Epithelial cell of prostate (primary cell): ENCODE results near the gene SRA1.

Source experiments
- DNase-seq: peaks from one replicate; pipeline ENCODE4 v3.0.0-alpha.2; 2011; ENCODE audit warnings: low read depth, low spot score
- H3K27ac ChIP-seq: fragments of 450-650 bp; 2 replicates; pipeline ENCODE4 v1.5.1; 2017; ENCODE audit warnings: mild to moderate bottlenecking

SRA1 gene

DNA sequence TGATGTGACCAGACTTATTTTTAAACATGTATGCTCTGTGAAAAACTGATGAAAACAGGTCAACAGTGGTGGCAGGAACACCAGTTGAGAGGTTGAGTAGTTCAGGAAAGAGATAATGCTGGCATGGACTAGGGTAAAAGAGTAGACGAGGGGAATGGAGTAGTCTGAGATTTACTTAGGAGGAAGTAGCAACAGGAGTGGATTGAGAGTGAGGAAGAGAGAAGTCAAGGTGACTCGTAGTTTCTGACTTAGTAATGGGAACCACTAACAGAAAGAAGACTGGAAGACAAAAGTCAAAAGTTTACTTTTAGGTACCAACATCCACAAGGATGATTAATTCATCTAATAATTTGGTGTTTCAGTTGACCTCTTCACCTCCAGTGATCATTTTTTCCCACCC is 3.6 kb downstream of the SRA1 start:
- peak overlapping the region; percentile 73 for H3K27ac ChIP-seq
- DNase-seq: peak; percentile 67

DNA sequence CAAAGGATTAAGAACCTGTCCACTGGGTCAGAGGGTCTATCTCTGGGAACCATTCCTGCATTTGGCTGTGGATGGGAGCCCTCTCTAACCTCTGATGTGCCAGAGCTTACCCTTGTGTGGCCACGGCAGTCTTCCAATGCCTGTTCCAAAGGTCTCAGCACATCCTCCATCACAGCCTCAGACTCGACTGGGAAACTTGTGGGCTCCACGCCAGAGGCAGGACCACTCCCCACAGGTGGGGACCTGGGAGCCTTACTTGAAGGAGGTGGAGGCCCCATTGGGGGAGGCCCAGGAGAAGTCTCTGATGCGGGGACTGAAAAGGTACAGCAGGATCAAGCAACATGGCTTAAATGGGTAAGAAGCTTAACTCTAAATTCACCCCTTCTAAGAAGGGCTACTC is 5.4 kb downstream of the SRA1 start:
- no peak for DNase-seq
- peak overlapping the region; percentile 73 for H3K27ac ChIP-seq

DNA sequence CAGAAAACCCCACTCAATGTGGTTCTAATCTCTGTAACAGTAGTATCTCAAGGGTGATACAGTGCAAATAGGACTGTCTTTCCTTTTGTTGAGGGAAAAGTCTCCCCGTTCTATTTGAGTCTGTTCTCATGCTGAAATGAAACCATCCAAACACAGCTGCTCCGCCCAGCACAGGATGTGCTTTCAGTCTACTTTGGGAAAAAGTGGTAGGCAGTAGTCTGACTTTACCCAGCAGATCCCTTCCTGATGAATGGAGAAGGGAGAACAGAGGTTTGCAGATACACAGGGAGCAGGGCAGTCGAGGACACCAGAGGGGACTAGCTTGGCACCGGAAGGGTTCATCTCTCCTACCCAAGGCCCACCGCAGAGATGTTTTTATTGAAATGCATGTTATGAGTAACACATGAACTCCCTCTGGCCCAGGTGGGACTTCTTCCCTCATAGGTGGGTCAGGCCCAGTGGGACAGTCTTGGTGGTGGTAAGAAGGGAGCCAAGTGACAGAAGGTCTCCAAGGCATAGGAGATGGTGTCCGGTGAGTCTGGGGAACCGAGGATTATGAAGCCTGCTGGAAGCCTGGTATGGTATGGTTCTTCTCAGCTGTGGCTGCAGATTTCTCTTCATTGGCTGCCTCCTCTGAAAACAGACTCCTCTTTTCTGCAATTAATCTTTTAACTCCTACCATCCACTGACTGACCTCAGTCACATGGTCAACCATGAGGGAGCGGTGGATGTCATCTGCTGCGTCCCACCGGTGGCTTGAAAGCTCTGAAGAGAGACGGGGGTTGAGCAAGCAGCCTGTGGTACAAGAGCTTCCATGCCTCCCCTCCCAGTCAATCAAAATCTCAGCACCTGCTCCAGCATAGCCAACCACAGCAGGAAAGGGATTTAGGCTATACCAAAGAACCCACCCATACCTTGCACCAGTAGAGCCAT is 6.9 kb downstream of the SRA1 start:
- H3K27ac ChIP-seq: peak overlapping the region; percentile 83
- DNase-seq: no peak

DNA sequence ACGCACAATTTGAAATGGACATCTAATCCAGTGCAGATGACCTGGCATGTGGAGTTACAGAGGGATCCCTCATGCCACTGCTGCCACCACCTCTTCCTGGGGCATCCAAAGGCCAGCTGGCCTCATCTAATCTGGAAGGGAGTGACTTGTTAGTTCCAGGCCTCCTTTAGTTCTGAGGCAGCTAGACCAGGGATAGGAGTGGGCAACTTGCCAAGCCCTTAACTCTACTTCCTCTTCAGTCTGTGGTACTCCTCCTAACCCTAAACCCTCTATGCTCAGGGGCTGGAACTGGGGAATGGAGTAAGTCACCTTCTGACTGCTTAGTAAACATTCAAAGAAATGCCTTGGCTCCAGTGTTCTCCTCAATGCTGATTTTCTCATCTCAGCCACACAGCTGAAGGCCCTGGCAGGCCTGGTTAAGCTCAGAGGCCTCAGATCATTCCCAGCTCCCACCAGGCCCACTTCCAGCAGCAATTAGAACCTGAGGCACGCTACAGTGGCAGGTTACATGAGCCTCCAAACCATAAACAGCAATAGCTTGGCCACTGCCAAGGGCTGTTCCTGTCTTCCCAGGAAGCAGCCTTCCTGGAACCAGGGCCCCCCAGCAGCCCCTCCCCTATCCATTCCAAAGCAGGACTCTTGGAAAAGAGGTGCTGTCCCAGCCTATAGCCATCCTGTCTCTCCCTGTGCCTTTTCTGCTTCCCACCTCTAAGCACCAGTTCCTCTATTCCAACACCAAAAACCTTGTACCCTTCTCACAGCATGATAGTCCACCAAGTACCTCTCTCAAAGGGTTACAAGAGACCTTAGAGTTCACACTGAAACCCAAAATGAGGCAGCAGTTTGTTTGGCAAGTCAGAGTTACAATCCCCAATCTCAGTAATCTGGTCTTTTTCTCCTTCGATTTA is 7.8 kb downstream of the SRA1 start:
- peak overlapping the region; percentile 83 for H3K27ac ChIP-seq
- no peak for DNase-seq

DNA sequence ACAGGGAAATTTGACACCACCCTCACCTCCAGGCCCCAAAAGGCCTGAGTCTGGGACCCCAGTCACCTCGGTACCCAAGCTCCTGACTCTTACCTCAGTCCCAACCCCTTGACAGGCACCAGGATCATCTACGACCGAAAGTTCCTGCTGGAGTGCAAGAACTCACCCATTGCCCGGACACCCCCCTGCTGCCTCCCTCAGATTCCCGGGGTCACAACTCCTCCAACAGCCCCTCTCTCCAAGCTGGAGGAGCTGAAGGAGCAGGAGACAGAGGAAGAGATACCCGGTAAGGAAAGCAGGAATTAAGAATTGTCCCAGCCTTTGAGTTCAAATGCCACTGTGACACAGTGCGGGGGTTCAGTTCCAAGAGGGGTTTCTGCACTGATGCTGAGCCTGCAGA is 8.5 kb downstream of the SRA1 start:
- no peak for DNase-seq
- H3K27ac ChIP-seq: peak overlapping the region; percentile 83

DNA sequence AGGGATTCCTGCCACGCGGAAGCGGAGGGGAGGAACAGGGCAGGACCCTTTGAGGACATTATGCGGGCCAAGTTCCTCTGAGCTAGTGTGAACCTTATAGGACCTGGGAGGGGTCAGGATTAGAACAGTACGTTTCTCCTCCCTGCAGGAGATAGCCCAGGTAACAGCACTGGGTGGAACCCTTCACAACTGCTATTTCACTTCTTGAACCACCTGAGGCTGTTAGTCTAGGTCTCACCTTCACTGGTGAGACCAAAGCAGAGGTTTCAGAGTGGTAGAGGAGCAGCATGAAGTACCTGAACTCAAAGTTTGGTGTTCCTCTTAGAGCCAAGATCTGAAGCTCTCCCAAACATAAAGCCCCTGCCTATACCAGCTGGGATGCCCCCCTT is 9.0 kb downstream of the SRA1 start:
- no peak for DNase-seq
- peak overlapping the region; percentile 83 for H3K27ac ChIP-seq

DNA sequence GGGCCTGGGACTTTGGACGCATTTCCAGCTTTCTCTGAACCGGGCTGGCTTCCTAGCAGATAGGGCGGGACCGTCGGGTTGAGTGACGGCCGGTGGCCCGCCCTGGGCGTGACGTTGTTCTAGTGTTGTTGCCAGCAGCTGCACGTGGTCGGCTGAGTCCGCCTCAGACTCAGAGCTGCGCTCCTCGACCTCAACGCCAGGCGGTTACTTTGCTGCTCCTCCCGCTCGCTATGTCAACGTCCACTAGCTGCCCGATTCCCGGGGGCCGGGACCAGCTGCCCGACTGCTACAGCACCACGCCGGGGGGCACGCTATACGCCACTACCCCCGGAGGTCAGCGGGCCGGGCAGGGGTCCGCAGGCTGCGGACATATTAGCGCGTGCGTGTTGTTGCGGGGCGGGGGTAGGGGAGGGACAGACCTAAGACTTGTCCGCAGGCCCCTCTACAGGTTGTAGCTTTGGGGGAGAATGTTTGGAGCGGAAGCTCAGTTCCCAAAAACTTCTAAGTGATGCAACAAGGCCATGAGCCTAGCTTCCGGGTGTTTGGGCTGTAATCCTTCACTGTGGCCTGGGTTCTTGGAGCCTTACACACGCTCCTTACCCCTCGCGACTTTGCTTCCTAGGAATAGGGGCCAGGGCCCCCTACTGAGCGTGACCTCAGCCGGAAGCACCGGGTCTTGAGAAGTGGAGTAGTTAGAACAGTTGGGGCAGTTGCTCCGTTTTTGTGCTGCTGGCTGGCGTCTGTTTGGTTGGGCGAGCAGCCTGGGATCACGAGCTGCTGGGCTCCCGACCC is 9.6 kb downstream of the SRA1 start, which contains the start of gene EIF4EBP3:
Gene EIF4EBP3 (plus strand): TSS at position 155 of the 792 bp plus-strand sequence. CDS start 76 bp downstream, at position 231.
- peak; percentile 73 for DNase-seq
- peak within 1 kb of the TSS; percentile 83 for H3K27ac ChIP-seq

DNA sequence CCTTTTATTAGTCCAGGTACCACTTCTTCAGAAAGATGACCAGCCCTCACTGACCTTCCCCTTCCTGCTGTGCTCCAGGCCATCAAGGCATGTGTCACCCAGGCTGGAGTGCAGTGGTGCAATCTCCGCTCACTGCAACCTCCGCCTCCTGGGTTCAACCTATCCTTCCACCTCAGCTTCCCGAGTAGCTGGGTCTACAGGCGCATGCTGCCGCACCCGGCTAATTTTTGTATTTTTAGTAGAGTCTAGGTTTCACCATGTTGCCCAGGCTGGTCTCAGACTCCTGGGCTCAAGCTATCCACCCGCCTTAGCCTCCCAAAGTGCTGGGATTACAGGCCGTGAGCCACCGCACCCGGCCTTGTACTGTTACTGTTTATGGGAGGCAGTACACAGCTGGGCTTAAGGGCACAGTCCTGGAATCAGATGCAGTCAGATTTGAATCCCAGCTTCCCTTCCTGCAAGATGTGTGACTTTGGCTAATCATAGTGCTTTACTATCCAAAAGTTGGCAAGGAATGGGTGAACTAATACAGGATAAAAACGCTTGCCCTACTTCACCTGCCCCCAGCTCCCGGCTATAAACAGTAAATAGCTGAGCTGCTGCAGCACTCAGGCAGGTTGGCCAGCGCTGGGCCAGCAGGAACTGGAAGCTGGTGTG is 10.3 kb downstream of the SRA1 start:
- no peak for DNase-seq
- H3K27ac ChIP-seq: peak overlapping the region; percentile 83

DNA sequence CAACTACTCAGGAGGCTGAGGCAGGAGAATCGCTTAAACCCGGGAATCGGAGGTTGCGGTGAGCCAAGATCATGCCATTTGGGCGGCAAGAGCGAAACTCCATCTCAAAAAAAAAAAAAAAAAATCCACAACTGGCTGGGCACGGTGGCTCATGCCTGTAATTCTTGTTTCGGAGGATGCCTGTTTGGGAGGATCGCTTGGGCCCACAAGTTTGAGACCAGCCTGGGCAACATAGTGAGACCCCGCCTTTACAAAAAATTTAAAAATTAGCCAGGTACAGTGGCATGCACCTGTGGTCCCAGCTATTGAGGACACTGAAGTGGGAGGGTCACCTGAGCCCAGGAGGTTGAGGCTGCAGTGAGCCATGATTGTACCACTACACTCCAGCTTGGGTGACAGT is 11.7 kb downstream of the SRA1 start:
- H3K27ac ChIP-seq: no peak overlapping the region
- DNase-seq: no peak

DNA sequence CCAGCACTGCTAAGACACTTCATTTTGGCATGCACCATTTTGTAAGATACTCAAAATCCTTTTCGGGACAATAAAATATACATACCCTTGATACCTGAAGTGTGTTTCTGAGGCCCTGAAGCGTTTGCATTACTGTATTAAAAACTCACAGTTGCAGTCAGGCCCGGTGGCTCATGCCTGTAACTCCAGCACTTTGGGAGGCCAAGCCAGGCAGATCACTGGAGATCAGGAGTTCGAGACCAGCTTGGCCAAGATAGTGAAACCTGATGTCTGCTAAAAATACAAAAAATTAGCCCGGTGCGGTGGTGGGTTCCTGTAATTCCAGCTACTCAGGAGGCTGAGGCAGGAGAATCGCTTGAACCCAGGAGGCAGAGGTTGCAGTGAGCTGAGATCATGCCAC is 12.3 kb downstream of the SRA1 start:
- H3K27ac ChIP-seq: no peak overlapping the region
- no peak for DNase-seq

DNA sequence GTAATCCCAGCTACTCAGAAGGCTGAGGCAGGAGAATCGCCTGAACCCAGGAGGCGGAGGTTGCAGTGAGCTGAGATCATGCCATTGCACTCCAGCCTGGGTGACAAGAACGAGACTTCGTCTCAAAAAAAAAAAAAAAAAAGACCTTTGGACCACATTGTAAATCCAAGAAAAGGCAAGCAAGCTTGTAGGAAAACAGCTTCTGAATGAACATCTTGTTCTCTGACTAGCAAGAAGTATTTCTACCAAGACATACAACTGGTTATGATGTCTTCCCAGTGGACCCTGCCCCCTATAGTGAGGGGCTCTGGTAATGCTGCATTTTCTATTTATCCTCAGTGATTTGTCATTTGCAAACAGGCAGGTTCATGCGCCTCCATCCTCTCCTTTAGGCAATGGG is 14.3 kb downstream of the SRA1 start:
- no peak for DNase-seq

DNA sequence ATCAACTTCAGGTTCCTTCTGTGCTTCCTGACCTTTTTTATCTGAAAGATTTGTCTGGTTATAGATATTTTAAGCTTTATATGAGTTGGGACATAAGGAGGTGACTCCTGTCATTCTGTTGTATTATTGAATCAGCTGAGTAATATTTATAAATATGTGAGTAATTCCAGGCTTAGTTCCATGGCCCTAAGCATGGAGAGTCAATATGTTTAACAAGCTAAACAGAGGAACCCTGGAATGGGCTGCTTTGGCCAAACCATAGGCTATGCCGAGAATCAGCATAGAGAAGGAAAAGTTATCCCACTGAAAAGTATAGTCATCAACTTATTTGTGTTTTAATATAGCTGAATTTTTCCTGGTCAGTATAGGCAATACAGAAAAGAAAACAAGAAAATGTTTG is 17.0 kb downstream of the SRA1 start:
- H3K27ac ChIP-seq: peak overlapping the region; percentile 20
- DNase-seq: no peak

More for the DNA sequence above, 14.3 kb downstream of the SRA1 start:
- H3K27ac ChIP-seq: no peak overlapping the region

DNA sequence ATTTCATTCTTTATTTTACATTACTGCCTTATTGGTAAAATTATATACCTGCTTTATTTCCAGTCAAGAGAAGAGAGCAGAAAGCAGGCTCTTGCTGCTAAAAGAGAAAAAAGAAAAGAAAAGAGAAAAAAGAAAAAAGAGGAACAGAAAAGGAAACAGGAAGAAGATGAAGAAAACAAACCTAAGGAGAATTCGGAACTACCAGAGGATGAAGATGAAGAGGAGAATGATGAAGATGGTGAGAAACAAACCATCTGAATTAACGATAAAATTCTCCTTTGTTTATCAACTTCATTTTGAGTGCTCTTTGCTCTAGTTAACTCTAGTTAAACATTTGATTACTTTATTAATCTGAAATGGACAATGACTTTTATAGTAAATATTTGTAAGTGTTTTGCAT is 33.3 kb downstream of the SRA1 start:
- no peak for DNase-seq
- no peak overlapping the region for H3K27ac ChIP-seq

DNA sequence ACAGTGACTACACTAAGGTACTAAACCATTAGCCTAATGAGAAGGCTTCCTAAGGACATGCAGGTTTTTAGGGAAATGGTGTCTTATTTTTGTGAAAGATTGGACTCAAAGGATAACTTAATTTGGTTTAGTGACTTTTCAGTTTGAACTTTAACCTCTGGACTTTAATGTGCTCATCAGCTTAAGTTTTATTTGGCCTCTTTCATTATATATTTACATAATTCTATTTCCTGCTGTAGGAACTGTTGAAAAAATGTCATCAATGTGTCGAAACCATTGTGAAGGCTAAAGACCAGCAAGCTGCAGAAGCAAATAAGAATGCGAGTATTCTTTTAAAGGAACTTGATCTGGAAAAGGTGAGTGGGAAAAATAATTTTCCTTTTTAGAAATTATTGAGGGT is 44.1 kb downstream of the SRA1 start:
- no peak overlapping the region for H3K27ac ChIP-seq
- no peak for DNase-seq

DNA sequence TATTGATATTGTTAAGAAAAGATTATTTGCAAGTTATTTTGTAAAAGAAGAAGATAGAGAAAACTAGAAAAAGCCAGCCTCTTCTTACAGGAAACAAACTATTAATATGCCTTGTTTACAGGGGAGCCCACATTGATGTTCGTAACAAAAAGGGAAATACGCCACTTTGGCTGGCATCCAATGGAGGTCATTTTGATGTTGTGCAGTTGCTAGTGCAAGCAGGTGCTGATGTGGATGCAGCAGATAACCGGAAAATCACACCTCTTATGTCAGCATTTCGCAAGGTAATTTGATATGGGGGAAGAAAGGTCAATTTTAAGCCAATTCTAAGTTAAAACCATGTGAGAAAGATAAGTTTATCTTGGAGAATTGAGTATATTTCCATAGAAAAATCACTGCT is 47.4 kb downstream of the SRA1 start:
- H3K27ac ChIP-seq: no peak overlapping the region
- no peak for DNase-seq

DNA sequence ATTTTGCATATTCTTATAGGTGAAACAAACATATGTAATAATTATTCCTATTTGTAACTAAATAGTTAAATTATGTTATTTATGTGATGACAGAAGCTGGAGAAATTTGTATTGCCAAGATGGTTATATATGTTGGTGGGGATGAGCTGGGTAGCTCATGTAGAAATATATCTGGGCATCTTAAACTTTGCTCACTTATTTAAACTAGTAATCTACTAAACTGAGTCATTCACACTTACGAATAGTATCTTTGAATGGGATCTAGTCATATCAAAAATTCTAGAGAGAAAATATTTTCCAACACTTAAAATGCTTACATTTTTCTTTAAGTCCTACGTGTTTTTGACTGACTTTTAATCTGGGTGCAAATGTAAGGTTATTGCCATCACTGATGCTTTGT is 54.4 kb downstream of the SRA1 start:
- no peak for DNase-seq
- no peak overlapping the region for H3K27ac ChIP-seq
